NCI-H2227 (cell line): Measurements from ENCODE around the gene GRM8.
"Not testable (repeated sequence)": the region's sequence is repeated elsewhere in the genome, so short reads cannot be mapped to it uniquely, and the experiment has no call there.

Experiments used
- DNase-seq: peaks from one replicate; lab custom pipeline; 2025; ENCODE audit not compliant: unreplicated experiment; lab: John Stamatoyannopoulos, UW

GRM8 gene

GRCh38 chr7:126931581-126931980 lies 321.2 kb downstream of the GRM8 start:
- DNase-seq, result no peak

- DNase-seq, result no peak
These were observed 322.6 kb downstream of the GRM8 start for GRCh38 chr7:126930166-126930565.

GRCh38 chr7:126924477-126924876 lies 328.3 kb downstream of the GRM8 start:
- no peak for DNase-seq

GRCh38 chr7:126911627-126912026 lies 341.1 kb downstream of the GRM8 start:
- not testable (repeated sequence) for DNase-seq

GRCh38 chr7:126908564-126908963 lies 344.2 kb downstream of the GRM8 start:
- DNase-seq, result not testable (repeated sequence)

- DNase-seq, result not testable (repeated sequence)
These were observed 345.1 kb downstream of the GRM8 start for GRCh38 chr7:126907657-126908056.

- not testable (repeated sequence) for DNase-seq
These were observed 347.5 kb downstream of the GRM8 start for GRCh38 chr7:126905255-126905654.

- not testable (repeated sequence) for DNase-seq
These were observed 351.5 kb downstream of the GRM8 start for GRCh38 chr7:126901041-126901765.

GRCh38 chr7:126887980-126888379 lies 364.8 kb downstream of the GRM8 start:
- DNase-seq, result not testable (repeated sequence)

- DNase-seq, result not testable (repeated sequence)
These were observed 365.2 kb downstream of the GRM8 start for GRCh38 chr7:126887560-126887959.

GRCh38 chr7:126882730-126883129 lies 370.0 kb downstream of the GRM8 start:
- DNase-seq, result not testable (repeated sequence)

GRCh38 chr7:126881908-126882307 lies 370.8 kb downstream of the GRM8 start:
- DNase-seq, result not testable (repeated sequence)

- DNase-seq, result no peak
These were observed 371.4 kb downstream of the GRM8 start for GRCh38 chr7:126881315-126881714.

- not testable (repeated sequence) for DNase-seq
These were observed 376.2 kb downstream of the GRM8 start for GRCh38 chr7:126876536-126876935.

- no peak for DNase-seq
These were observed 395.9 kb downstream of the GRM8 start for GRCh38 chr7:126856691-126857291.

GRCh38 chr7:126845331-126845730 lies 407.4 kb downstream of the GRM8 start:
- DNase-seq, result no peak

- DNase-seq, result no peak
These were observed 408.9 kb downstream of the GRM8 start for GRCh38 chr7:126843883-126844282.

GRCh38 chr7:126843336-126843735 lies 409.4 kb downstream of the GRM8 start:
- no peak for DNase-seq

- no peak for DNase-seq
These were observed 410.3 kb downstream of the GRM8 start for GRCh38 chr7:126842451-126842850.

GRCh38 chr7:126840869-126841268 lies 411.9 kb downstream of the GRM8 start:
- peak; percentile 21 for DNase-seq

- DNase-seq, result no peak
These were observed 413.1 kb downstream of the GRM8 start for GRCh38 chr7:126839624-126840023.

GRCh38 chr7:126838194-126838593 lies 414.5 kb downstream of the GRM8 start:
- no peak for DNase-seq

GRCh38 chr7:126831241-126831640 lies 421.5 kb downstream of the GRM8 start:
- DNase-seq, result not testable (repeated sequence)
